Transverse colon (tissue), 4 donors: Measurements from ENCODE around the gene NDUFA12.
"Not testable (repeated sequence)": the region's sequence is repeated elsewhere in the genome, so short reads cannot be mapped to it uniquely, and the experiment has no call there.

Experiments used
- EP300 ChIP-seq: sonication (generic); formaldehyde crosslinking; IDR thresholded peaks from one replicate; pipeline ENCODE4 v1.6.1; 2017; ENCODE audit warnings: antibody characterized with exemption, low read depth
- POLR2A ChIP-seq: fragments of 450-650 bp; IDR thresholded peaks from one replicate; pipeline ENCODE4 v1.6.1; 2016; ENCODE audit warnings: antibody characterized with exemption, mild to moderate bottlenecking, moderate library complexity
- POLR2AphosphoS5 ChIP-seq, 3 donors: sonication (generic); formaldehyde crosslinking; IDR thresholded peaks; one replicate each; pipeline ENCODE4 v1.6.1; 2016; ENCODE audit warnings: antibody characterized with exemption in 3 of 3
- TF ChIP-seq, protein P1 (sequence below), 5 experiments: fragments of 200-600 bp in 3 of 5; fragments of 450-650 bp in 2 of 5; sonication (generic) in 3 of 5; IDR thresholded peaks; 1 replicate in 2 of 5; 2 replicates in 3 of 5; pipeline ENCODE4 v1.5.1; 2016 to 2017; ENCODE audit warnings: antibody characterized with exemption in 5 of 5, inconsistent platforms in 3 of 5, mild to moderate bottlenecking in 2 of 5, moderate library complexity in 1 of 5

- TF ChIP-seq, protein P1, sequence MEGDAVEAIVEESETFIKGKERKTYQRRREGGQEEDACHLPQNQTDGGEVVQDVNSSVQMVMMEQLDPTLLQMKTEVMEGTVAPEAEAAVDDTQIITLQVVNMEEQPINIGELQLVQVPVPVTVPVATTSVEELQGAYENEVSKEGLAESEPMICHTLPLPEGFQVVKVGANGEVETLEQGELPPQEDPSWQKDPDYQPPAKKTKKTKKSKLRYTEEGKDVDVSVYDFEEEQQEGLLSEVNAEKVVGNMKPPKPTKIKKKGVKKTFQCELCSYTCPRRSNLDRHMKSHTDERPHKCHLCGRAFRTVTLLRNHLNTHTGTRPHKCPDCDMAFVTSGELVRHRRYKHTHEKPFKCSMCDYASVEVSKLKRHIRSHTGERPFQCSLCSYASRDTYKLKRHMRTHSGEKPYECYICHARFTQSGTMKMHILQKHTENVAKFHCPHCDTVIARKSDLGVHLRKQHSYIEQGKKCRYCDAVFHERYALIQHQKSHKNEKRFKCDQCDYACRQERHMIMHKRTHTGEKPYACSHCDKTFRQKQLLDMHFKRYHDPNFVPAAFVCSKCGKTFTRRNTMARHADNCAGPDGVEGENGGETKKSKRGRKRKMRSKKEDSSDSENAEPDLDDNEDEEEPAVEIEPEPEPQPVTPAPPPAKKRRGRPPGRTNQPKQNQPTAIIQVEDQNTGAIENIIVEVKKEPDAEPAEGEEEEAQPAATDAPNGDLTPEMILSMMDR (IDR thresholded peaks at IDR 0.05), result not testable (repeated sequence)
- TF ChIP-seq POLR2AphosphoS5 (IDR thresholded peaks at IDR 0.05); EP300; POLR2A: not testable (repeated sequence)
Observed at GRCh38 chr12:94993855-94994254, 9.6 kb downstream of the NDUFA12 start.
